GM18858 (cell line): Measurements from ENCODE around the gene SNX9.

Experiments
- ATAC-seq: cut with Tn5 transposase; IDR thresholded peaks from one replicate; pipeline ENCODE4 v1.9.1; 2021; ENCODE audit not compliant: unreplicated experiment

SNX9 gene

DNA sequence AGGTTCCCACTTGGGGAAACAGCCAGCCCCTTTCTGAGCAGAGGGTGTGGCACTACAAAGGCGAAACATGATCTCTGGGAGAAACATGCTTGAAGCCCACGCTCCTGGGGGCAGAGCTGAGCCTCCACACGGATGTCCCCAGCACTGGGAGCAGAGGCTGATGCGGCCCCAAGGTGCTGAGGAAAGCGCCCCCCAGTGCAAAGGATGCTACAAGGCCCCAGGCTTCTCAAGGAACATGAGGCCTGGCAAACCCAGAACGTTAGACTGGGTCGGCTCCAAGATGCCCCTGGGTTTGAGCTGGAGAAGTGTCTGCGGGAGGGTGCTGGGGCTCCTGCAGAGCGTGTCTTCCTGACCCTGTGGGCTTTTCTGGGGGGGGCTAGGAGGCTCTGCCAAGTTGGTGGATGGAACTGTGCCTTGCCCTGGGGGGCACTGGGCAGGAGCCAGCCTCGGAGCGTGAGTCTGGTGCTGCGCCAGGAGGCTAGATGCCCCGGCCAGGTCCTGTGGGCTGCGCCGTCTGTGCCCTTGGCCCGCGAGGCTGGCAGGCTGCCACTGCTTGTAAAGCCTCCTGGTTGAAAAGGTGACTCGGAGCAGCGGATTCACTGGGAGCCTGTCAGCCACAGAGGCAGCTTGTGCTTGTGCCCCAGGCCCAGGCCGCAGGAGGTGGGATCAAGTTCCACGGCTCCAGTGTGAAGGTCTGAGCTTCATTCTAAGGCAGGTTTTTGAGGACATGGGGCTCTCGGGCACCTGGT lies 166.7 kb downstream of the SNX9 start:
- ATAC-seq = no peak

DNA sequence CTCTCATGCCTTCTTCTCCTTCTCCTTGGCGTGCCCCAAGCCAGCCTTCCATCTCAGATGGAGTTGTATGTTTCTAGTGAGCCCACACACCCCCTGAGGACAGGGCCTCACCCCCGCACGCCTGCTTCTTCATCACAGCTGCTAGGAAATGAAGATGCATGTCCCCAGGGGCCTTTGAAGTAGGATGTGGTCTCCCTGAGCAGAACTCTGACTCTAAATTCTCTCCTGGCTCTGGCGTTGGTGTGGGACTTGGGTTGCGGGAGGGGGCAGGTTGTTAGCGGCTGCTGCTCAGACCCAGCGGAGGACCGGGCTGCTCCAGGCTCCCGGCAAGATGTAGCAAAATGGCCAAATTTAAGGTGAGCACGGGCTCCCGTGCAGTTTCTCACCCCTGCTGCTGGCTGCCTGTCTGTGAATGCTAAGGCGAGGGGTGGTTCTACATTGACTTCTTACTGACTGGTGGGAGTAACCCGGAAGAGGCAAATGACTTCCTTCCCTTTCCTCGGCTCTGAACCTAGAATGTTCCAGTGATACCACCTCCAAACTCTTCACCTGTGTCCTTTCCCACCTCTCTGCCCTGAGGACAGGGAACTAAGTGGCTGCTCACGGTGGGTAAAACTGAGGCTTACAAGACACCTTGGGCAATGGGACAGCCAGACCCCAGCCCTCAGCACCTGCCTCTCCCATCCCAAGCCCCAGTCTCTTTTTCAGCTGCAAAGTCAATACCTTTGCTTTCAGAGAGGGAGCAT lies 167.4 kb downstream of the SNX9 start:
- ATAC-seq = no peak

GRCh38 chr6:157991067-157991432 lies 168.0 kb downstream of the SNX9 start:
- no peak for ATAC-seq

DNA sequence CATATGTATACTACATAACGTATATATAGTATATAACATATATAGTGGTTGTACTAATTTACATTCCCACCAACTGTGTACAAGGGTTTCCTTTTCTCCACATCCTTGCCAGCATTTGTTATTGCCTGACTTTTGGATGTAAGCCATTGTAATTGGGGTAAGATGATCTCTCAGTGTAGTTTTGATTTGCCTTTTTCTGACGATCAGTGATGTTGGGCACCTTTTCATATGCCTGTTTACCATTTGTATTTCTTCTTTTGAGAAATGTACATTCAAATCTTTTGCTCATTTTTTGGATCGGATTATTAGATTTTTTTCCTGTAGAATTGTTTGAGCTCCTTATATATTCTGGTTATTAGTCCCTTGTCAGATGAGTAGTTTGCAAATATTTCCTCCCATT lies 170.0 kb downstream of the SNX9 start:
- ATAC-seq = no peak

DNA sequence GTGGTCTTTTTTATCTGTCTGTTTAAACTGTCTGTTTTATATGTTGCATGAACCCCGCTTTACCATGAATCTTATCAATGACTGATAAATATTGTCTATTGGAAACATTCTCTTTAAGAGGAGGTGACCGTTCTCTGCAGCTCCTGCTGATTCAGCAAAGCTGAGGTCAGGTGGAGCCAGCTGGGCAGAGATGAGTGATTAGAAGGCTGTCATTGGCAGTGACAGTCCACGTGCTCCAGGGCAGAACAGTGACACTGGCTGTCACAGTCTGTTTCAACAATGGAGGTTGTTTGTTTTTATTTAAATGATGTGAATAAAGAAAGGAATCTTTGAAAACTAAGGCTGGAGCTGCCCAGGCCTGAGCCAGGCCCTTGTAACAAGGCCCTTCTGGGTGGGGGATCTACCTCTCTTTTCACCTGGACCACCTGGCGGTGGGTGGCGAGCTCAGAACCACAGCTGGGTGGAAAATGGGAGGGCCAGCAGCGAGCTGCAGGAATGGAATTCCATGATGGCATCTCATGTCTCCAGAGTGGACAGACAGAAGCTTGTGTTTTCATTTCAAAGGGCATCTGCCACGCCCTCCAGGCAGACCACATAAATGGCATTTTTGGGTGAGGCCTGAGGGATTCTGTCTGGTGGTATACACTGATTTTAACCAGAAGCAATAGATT lies 171.2 kb downstream of the SNX9 start:
- ATAC-seq = no peak
